PC-9 (cell line): Measurements from ENCODE around the gene HPX.

Experiments
- CTCF ChIP-seq: fragments of 200-600 bp; sonication (generic); conservative IDR thresholded peaks from 2 replicates; pipeline ENCODE4 v1.6.1; 2017; ENCODE audit warnings: mixed run types, antibody characterized with exemption, mild to moderate bottlenecking, moderate library complexity
- EZH2 ChIP-seq: fragments of 200-600 bp; sonication (generic); IDR thresholded peaks from 2 replicates; pipeline ENCODE4 v1.8.0; 2017; ENCODE audit warnings: antibody characterized with exemption, low read depth

GRCh38 chr11:6402061-6402470 is 38.7 kb downstream of the HPX start:
- TF ChIP-seq CTCF, result no peak
- no peak for TF ChIP-seq EZH2
